ENCODE results near the gene ABR.
"Not testable (repeated sequence)": the region's sequence is repeated elsewhere in the genome, so short reads cannot be mapped to it uniquely, and the experiment has no call there.

ABR gene

GRCh38 chr17:1067282-1067956 is 112.4 kb downstream of the ABR start:
- Histone ChIP-seq H3K36me3 (ENCODE audit: control insufficient read depth, insufficient read depth, low read length) (no peaks in the 10 kb centered on the region), H3K9ac (no peak overlapping the region), H3K4me2 (ENCODE audit: low read length) (no peak overlapping the region), H3K79me2 (no peaks in the 10 kb centered on the region), H3K27ac (no peak overlapping the region), H3K9me3 (ENCODE audit: control insufficient read depth, low read length) (no peaks in the 10 kb centered on the region), H3K27me3 (ENCODE audit: control insufficient read depth, insufficient read depth, low read length) (no peaks in the 10 kb centered on the region), H3K4me1 (no peaks in the 10 kb centered on the region), H2AFZ (no peak overlapping the region), H3K4me3 (ENCODE audit: low read depth, low read length) (no peak overlapping the region)
- TF ChIP-seq, protein P1, sequence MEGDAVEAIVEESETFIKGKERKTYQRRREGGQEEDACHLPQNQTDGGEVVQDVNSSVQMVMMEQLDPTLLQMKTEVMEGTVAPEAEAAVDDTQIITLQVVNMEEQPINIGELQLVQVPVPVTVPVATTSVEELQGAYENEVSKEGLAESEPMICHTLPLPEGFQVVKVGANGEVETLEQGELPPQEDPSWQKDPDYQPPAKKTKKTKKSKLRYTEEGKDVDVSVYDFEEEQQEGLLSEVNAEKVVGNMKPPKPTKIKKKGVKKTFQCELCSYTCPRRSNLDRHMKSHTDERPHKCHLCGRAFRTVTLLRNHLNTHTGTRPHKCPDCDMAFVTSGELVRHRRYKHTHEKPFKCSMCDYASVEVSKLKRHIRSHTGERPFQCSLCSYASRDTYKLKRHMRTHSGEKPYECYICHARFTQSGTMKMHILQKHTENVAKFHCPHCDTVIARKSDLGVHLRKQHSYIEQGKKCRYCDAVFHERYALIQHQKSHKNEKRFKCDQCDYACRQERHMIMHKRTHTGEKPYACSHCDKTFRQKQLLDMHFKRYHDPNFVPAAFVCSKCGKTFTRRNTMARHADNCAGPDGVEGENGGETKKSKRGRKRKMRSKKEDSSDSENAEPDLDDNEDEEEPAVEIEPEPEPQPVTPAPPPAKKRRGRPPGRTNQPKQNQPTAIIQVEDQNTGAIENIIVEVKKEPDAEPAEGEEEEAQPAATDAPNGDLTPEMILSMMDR (IDR thresholded peaks at IDR 0.05), result no peak

- H3K4me1 ChIP-seq; H3K9ac ChIP-seq; H3K36me3 ChIP-seq (ENCODE audit: control insufficient read depth, insufficient read depth, low read length); H3K27me3 ChIP-seq (ENCODE audit: control insufficient read depth, insufficient read depth, low read length); H2AFZ ChIP-seq; H3K4me3 ChIP-seq (ENCODE audit: low read depth, low read length); H3K79me2 ChIP-seq; H3K4me2 ChIP-seq (ENCODE audit: low read length); H3K9me3 ChIP-seq (ENCODE audit: control insufficient read depth, low read length); H3K27ac ChIP-seq: not testable (repeated sequence)
Measured at GRCh38 chr17:1065416-1065815, 114.4 kb downstream of the ABR start.

- Histone ChIP-seq H3K4me1 (no peaks in the 10 kb centered on the region), H3K36me3 (ENCODE audit: control insufficient read depth, insufficient read depth, low read length) (no peaks in the 10 kb centered on the region), H3K27me3 (ENCODE audit: control insufficient read depth, insufficient read depth, low read length) (no peaks in the 10 kb centered on the region), H3K79me2 (no peaks in the 10 kb centered on the region), H2AFZ (no peak overlapping the region), H3K9me3 (ENCODE audit: control insufficient read depth, low read length) (no peaks in the 10 kb centered on the region), H3K27ac (no peak overlapping the region), H3K4me2 (ENCODE audit: low read length) (no peak overlapping the region), H3K4me3 (ENCODE audit: low read depth, low read length) (no peak overlapping the region), H3K9ac (no peak overlapping the region)
- TF ChIP-seq, protein P1 (IDR thresholded peaks at IDR 0.05), result no peak
Measured at GRCh38 chr17:1060991-1061390, 118.8 kb downstream of the ABR start.

DNA sequence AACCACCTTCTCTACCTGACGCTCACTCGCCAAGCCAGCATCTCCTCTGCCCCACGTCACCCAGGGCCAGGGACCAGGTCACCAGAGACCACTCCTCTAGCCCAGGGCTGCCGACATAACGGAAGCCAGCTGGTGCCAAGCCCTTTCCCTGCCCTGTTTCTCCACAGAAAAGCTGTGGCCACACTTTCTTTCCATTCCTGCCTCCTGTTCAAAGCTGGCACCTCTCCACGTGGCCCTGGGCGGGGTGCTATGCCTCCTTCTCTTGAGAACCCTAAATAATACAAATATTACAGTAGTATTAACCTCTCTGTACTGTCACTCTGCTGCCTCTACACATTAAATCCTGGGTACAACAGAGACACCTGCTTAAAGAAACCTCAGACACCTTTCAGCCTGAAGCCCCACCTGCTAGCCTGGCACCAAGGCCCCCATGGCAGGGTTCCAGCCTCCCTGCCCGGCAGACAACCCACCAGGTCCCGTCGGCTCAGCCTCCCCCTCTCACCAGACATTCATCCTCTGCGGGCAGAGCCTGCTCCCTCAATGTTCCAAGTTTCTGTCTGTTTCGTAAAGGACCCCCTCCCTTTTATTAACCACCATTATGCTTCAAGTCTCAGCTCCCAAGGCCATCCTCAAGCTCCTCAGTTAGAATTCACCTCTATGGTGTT is 120.5 kb downstream of the ABR start:
- no peak overlapping the region for H3K27ac ChIP-seq
- H3K36me3 ChIP-seq (ENCODE audit: control insufficient read depth, insufficient read depth, low read length), result no peaks in the 10 kb centered on the region
- no peak overlapping the region for H3K4me3 ChIP-seq (ENCODE audit: low read depth, low read length)
- H3K79me2 ChIP-seq, result no peaks in the 10 kb centered on the region
- H2AFZ ChIP-seq, result no peak overlapping the region
- no peak overlapping the region for H3K9ac ChIP-seq
- H3K9me3 ChIP-seq (ENCODE audit: control insufficient read depth, low read length), result no peaks in the 10 kb centered on the region
- no peaks in the 10 kb centered on the region for H3K27me3 ChIP-seq (ENCODE audit: control insufficient read depth, insufficient read depth, low read length)
- TF ChIP-seq, protein P1 (IDR thresholded peaks at IDR 0.05), result no peak
- H3K4me1 ChIP-seq, result no peaks in the 10 kb centered on the region
- no peak overlapping the region for H3K4me2 ChIP-seq (ENCODE audit: low read length)

GRCh38 chr17:1058423-1059130 is 121.2 kb downstream of the ABR start:
- TF ChIP-seq, protein P1 (IDR thresholded peaks at IDR 0.05), result no peak
- Histone ChIP-seq H2AFZ (no peak overlapping the region), H3K27me3 (ENCODE audit: control insufficient read depth, insufficient read depth, low read length) (no peaks in the 10 kb centered on the region), H3K79me2 (no peaks in the 10 kb centered on the region), H3K4me1 (no peaks in the 10 kb centered on the region), H3K9me3 (ENCODE audit: control insufficient read depth, low read length) (no peaks in the 10 kb centered on the region), H3K9ac (no peak overlapping the region), H3K36me3 (ENCODE audit: control insufficient read depth, insufficient read depth, low read length) (no peaks in the 10 kb centered on the region), H3K4me3 (ENCODE audit: low read depth, low read length) (no peak overlapping the region), H3K4me2 (ENCODE audit: low read length) (no peak overlapping the region), H3K27ac (no peak overlapping the region)

Data from parathyroid adenoma (tissue), 2 donors.